K562 (cell line): Measurements from ENCODE around the gene ZNF260. TPM values are rescaled to one million over a fixed set of nuclear protein-coding genes. Genes with fewer than 3 reads are reported as not detected.

Experiments used
- CREM ChIP-seq: IDR thresholded peaks from 2 replicates; pipeline ENCODE4 v1.6.1; 2014; ENCODE audit warnings: antibody characterized with exemption, low read depth
- MCM5 ChIP-seq: fragments of 450-650 bp; IDR thresholded peaks from 2 replicates; pipeline ENCODE4 v1.6.1; 2016; ENCODE audit warnings: low read depth
- MTA2 ChIP-seq: fragments of 450-650 bp; IDR thresholded peaks from 2 replicates; pipeline ENCODE4 v1.6.1; 2016; ENCODE audit warnings: low read depth
- POLR2A ChIP-seq: fragments of 450-650 bp; conservative IDR thresholded peaks from 2 replicates; pipeline ENCODE4 v1.6.1; 2016
- PRMT5 ChIP-seq: sonication (generic); formaldehyde crosslinking; IDR thresholded peaks from 2 replicates; pipeline ENCODE4 v1.5.0; 2020; ENCODE audit warnings: missing genetic modification reagents
- RFX5 ChIP-seq: IDR thresholded peaks from 2 replicates; pipeline ENCODE4 v1.6.1; 2011; ENCODE audit warnings: low read depth, mild to moderate bottlenecking, improper control_type of control experiment, low read length
- ZFX ChIP-seq: sonication (generic); formaldehyde crosslinking; IDR thresholded peaks from 2 replicates; pipeline ENCODE4 v1.8.0; 2022; ENCODE audit warnings: mild to moderate bottlenecking, missing genetic modification reagents, moderate library complexity
- polyA plus RNA-seq, 8 experiments: library from polyadenylated mRNA; depleted of rRNA in 4 of 8; stranded (reverse) in 5 of 8; unstranded in 3 of 8; fragments of >200 nt; fragmentation: Nextera tagmentation in 2 of 8; fragmentation: Illumina TruSeq in 1 of 8; extraction: Ambion mirVana in 2 of 8; extraction: Trizol in 1 of 8; gene quantifications; 2 replicates each; pipeline versions ENCODE4 v1.2.1 to v1.2.3, GENCODE V29; 2011 to 2014; ENCODE audit warnings: inconsistent platforms in 1 of 8, missing spikeins in 1 of 8
- total RNA-seq, 7 experiments: library from RNA; depleted of rRNA in 6 of 7; stranded (reverse); fragments of >200 nt in 6 of 7; fragmentation: Illumina TruSeq in 2 of 7; extraction: Trizol in 2 of 7; gene quantifications; 2 replicates each; pipeline versions ENCODE4 v1.2.1 to v1.2.3, GENCODE V29; 2011 to 2021; ENCODE audit warnings: low replicate concordance in 1 of 7
- TF ChIP-seq, protein P1 (sequence below): fragments of 450-650 bp; IDR thresholded peaks from 2 replicates; pipeline ENCODE4 v1.6.1; 2016; ENCODE audit warnings: mild to moderate bottlenecking, moderate library complexity
- TF ChIP-seq, protein P2 (sequence below), 2 experiments: fragments of 450-650 bp; conservative IDR thresholded peaks; 2 replicates each; pipeline ENCODE4 v1.6.1; 2017; ENCODE audit warnings: mild to moderate bottlenecking in 2 of 2, moderate library complexity in 2 of 2
- TF ChIP-seq, protein P3 (sequence below): conservative IDR thresholded peaks from 2 replicates; pipeline ENCODE4 v1.6.1; 2011; ENCODE audit warnings: low read depth, mild to moderate bottlenecking, low read length; ENCODE audit not compliant: control insufficient read depth

Gene ZNF260
- total and polyA plus RNA-seq, 9 of the 15 experiments (the other 6 are each of a cell fraction or from before 2014, with no cell fraction given) = 2.6 to 16.6 (median 5.8) TPM

DNA sequence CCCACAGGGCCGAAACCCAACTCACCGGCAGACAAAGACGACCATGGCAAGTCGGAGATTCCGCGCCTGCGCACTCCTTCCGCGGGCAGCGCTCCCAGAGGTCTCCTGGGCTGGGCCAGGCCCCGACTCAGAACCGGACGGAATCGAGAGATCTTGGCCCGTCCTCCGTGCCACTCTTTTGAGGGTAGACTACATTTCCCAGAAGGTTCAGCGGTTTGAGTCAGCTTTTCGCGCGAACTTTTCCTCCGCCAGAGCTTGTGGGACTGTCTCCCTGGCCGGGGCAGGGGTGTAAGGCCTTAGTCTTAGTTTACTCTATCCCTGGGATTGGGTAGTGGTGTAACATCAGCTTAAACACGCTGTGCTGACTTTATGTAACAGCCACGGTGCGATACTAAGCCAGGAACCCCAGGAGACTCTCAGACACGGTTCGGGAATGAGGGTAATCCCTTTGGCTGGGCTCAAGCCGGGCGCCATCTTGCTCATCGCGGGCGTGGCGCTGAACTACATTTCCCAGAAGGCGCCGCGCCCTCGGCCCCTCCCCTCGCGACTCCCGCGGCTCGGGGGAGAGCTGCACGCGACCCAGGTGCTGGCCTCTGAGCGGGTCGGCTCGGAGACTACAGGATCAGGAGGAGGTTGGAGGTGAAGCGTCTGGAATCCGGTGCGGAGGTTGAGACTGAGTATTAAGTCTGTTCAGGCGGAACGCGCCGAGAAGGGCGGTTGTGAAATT is at the start of gene ZNF260 (continued):
- TF ChIP-seq, protein P1, sequence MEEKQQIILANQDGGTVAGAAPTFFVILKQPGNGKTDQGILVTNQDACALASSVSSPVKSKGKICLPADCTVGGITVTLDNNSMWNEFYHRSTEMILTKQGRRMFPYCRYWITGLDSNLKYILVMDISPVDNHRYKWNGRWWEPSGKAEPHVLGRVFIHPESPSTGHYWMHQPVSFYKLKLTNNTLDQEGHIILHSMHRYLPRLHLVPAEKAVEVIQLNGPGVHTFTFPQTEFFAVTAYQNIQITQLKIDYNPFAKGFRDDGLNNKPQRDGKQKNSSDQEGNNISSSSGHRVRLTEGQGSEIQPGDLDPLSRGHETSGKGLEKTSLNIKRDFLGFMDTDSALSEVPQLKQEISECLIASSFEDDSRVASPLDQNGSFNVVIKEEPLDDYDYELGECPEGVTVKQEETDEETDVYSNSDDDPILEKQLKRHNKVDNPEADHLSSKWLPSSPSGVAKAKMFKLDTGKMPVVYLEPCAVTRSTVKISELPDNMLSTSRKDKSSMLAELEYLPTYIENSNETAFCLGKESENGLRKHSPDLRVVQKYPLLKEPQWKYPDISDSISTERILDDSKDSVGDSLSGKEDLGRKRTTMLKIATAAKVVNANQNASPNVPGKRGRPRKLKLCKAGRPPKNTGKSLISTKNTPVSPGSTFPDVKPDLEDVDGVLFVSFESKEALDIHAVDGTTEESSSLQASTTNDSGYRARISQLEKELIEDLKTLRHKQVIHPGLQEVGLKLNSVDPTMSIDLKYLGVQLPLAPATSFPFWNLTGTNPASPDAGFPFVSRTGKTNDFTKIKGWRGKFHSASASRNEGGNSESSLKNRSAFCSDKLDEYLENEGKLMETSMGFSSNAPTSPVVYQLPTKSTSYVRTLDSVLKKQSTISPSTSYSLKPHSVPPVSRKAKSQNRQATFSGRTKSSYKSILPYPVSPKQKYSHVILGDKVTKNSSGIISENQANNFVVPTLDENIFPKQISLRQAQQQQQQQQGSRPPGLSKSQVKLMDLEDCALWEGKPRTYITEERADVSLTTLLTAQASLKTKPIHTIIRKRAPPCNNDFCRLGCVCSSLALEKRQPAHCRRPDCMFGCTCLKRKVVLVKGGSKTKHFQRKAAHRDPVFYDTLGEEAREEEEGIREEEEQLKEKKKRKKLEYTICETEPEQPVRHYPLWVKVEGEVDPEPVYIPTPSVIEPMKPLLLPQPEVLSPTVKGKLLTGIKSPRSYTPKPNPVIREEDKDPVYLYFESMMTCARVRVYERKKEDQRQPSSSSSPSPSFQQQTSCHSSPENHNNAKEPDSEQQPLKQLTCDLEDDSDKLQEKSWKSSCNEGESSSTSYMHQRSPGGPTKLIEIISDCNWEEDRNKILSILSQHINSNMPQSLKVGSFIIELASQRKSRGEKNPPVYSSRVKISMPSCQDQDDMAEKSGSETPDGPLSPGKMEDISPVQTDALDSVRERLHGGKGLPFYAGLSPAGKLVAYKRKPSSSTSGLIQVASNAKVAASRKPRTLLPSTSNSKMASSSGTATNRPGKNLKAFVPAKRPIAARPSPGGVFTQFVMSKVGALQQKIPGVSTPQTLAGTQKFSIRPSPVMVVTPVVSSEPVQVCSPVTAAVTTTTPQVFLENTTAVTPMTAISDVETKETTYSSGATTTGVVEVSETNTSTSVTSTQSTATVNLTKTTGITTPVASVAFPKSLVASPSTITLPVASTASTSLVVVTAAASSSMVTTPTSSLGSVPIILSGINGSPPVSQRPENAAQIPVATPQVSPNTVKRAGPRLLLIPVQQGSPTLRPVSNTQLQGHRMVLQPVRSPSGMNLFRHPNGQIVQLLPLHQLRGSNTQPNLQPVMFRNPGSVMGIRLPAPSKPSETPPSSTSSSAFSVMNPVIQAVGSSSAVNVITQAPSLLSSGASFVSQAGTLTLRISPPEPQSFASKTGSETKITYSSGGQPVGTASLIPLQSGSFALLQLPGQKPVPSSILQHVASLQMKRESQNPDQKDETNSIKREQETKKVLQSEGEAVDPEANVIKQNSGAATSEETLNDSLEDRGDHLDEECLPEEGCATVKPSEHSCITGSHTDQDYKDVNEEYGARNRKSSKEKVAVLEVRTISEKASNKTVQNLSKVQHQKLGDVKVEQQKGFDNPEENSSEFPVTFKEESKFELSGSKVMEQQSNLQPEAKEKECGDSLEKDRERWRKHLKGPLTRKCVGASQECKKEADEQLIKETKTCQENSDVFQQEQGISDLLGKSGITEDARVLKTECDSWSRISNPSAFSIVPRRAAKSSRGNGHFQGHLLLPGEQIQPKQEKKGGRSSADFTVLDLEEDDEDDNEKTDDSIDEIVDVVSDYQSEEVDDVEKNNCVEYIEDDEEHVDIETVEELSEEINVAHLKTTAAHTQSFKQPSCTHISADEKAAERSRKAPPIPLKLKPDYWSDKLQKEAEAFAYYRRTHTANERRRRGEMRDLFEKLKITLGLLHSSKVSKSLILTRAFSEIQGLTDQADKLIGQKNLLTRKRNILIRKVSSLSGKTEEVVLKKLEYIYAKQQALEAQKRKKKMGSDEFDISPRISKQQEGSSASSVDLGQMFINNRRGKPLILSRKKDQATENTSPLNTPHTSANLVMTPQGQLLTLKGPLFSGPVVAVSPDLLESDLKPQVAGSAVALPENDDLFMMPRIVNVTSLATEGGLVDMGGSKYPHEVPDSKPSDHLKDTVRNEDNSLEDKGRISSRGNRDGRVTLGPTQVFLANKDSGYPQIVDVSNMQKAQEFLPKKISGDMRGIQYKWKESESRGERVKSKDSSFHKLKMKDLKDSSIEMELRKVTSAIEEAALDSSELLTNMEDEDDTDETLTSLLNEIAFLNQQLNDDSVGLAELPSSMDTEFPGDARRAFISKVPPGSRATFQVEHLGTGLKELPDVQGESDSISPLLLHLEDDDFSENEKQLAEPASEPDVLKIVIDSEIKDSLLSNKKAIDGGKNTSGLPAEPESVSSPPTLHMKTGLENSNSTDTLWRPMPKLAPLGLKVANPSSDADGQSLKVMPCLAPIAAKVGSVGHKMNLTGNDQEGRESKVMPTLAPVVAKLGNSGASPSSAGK = peak; percentile 82
- TF ChIP-seq, protein P2, sequence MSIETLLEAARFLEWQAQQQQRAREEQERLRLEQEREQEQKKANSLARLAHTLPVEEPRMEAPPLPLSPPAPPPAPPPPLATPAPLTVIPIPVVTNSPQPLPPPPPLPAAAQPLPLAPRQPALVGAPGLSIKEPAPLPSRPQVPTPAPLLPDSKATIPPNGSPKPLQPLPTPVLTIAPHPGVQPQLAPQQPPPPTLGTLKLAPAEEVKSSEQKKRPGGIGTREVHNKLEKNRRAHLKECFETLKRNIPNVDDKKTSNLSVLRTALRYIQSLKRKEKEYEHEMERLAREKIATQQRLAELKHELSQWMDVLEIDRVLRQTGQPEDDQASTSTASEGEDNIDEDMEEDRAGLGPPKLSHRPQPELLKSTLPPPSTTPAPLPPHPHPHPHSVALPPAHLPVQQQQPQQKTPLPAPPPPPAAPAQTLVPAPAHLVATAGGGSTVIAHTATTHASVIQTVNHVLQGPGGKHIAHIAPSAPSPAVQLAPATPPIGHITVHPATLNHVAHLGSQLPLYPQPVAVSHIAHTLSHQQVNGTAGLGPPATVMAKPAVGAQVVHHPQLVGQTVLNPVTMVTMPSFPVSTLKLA (conservative IDR thresholded peaks at IDR 0.05) = peak; percentile 74 to 90
- TF ChIP-seq ZFX (CRISPR knock-in tag) (peak; percentile 97), MCM5 (no peak), PRMT5 (CRISPR knock-in tag) (no peak), CREM (peak; percentile 89), POLR2A (peak; percentile 89), MTA2 (no peak), RFX5 (no peak)
- TF ChIP-seq, protein P3, sequence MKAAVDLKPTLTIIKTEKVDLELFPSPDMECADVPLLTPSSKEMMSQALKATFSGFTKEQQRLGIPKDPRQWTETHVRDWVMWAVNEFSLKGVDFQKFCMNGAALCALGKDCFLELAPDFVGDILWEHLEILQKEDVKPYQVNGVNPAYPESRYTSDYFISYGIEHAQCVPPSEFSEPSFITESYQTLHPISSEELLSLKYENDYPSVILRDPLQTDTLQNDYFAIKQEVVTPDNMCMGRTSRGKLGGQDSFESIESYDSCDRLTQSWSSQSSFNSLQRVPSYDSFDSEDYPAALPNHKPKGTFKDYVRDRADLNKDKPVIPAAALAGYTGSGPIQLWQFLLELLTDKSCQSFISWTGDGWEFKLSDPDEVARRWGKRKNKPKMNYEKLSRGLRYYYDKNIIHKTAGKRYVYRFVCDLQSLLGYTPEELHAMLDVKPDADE = peak; percentile 76; the same call in 1 of the 2 replicates
